Panc1 (cell line): ENCODE measurements around the gene CTNNA1. TPM values are rescaled to one million over a fixed set of nuclear protein-coding genes. Genes with fewer than 3 reads are reported as not detected.

Experiments used
- ATAC-seq: fragments of 200-7000 bp; cut with Tn5 transposase; 2 replicates; pipeline ENCODE4 v1.9.1; 2020; ENCODE audit warnings: mild to moderate bottlenecking, moderate library complexity
- BruUV-seq: library from RNA; stranded (reverse); fragments of 400-500 nt; replicated peaks from 2 replicates; lab custom pipeline; 2021; lab: Mats Ljungman, UMichigan
- CTCF ChIA-PET: fragments of 300-600 bp; sonication (Branson Sonifier 250); formaldehyde crosslinking; loops from one replicate; lab custom pipeline; 2022; ENCODE audit warnings: antibody characterized with exemption; lab: Charles Lee
- POLR2A ChIA-PET: fragments of 300-600 bp; sonication (Branson Sonifier 250); formaldehyde crosslinking; loops from one replicate; lab custom pipeline; 2022; ENCODE audit warnings: antibody characterized with exemption; lab: Charles Lee
- DNase-seq: peaks from one replicate; pipeline ENCODE4 v3.0.0-alpha.2; 2010; ENCODE audit warnings: low read depth, low spot score
- H3K27ac ChIP-seq: 2 replicates; pipeline ENCODE4 v1.5.1; 2011; ENCODE audit warnings: mild to moderate bottlenecking, low read length, inconsistent platforms
- H3K27me3 ChIP-seq: fragments of 200-500 bp; sonication (Bioruptor generic); 2 replicates; pipeline ENCODE4 v1.6.0; 2014; ENCODE audit warnings: low read length, inconsistent platforms; ENCODE audit not compliant: control insufficient read depth, insufficient read depth
- H3K36me3 ChIP-seq: fragments of 200-500 bp; sonication (Bioruptor generic); 2 replicates; pipeline ENCODE4 v1.5.1; 2014; ENCODE audit warnings: inconsistent platforms, mild to moderate bottlenecking, low read length, moderate library complexity; ENCODE audit not compliant: control insufficient read depth, insufficient read depth
- H3K4me1 ChIP-seq: 2 replicates; pipeline ENCODE4 v1.5.1; 2011; ENCODE audit warnings: inconsistent platforms, mild to moderate bottlenecking, low read length, moderate library complexity; ENCODE audit not compliant: control insufficient read depth, insufficient read depth
- H3K4me3 ChIP-seq, 2 experiments: 2 replicates each; pipeline ENCODE4 v1.5.1; 2011 to 2012; ENCODE audit warnings: low read depth in 2 of 2, low read length in 2 of 2, mild to moderate bottlenecking in 2 of 2, inconsistent platforms in 1 of 2, moderate library complexity in 1 of 2
- H3K9me3 ChIP-seq: fragments of 200-500 bp; sonication (Bioruptor generic); 2 replicates; pipeline ENCODE4 v1.5.1; 2014; ENCODE audit warnings: low read depth, mild to moderate bottlenecking, inconsistent platforms, low read length, moderate library complexity; ENCODE audit not compliant: control insufficient read depth, insufficient read depth
- POLR2AphosphoS5 ChIP-seq: IDR thresholded peaks from 2 replicates; pipeline ENCODE4 v1.6.1; 2012; ENCODE audit warnings: mild to moderate bottlenecking, low read depth, low read length, moderate library complexity
- SIN3A ChIP-seq: IDR thresholded peaks from 2 replicates; pipeline ENCODE4 v1.6.1; 2012; ENCODE audit warnings: low read depth, mild to moderate bottlenecking, low read length, moderate library complexity, borderline replicate concordance; ENCODE audit not compliant: insufficient read depth
- TCF7L2 ChIP-seq: IDR thresholded peaks from 2 replicates; pipeline ENCODE4 v1.6.1; 2011; ENCODE audit warnings: mild to moderate bottlenecking, low read depth, low read length, inconsistent platforms
- in situ Hi-C: cut with HindIII; loops from 2 replicates; pipeline ENCODE4 v1.10.0; 2016; ENCODE audit warnings: low sequenced_read_pairs, low pct_unique_long_range_greater_than_20kb
- intact Hi-C: fragments of 100-400 bp; cut with micrococcal nuclease; formaldehyde crosslinking; loops from one replicate; pipeline ENCODE4 v1.10.0; 2022; ENCODE audit not compliant: unreplicated experiment
- total RNA-seq: library from RNA; stranded (reverse); gene quantifications from one replicate; pipeline ENCODE4 v1.2.1, GENCODE V29; 2021; ENCODE audit not compliant: unreplicated experiment
- TF ChIP-seq, protein P1 (sequence below): fragments of 450-650 bp; IDR thresholded peaks from 2 replicates; pipeline ENCODE4 v1.5.1; 2017; ENCODE audit warnings: mild to moderate bottlenecking
- TF ChIP-seq, protein P2 (sequence below), 2 experiments: IDR thresholded peaks; 2 replicates each; pipeline ENCODE4 v1.6.1; 2011 to 2012; ENCODE audit warnings: low read depth in 2 of 2, control low read depth in 1 of 2, low read length in 1 of 2, mild to moderate bottlenecking in 1 of 2, moderate library complexity in 1 of 2; ENCODE audit not compliant: insufficient read depth in 1 of 2

The CTNNA1 gene
- total RNA-seq, 1 experiment from 2014 or later = 298 TPM

DNA sequence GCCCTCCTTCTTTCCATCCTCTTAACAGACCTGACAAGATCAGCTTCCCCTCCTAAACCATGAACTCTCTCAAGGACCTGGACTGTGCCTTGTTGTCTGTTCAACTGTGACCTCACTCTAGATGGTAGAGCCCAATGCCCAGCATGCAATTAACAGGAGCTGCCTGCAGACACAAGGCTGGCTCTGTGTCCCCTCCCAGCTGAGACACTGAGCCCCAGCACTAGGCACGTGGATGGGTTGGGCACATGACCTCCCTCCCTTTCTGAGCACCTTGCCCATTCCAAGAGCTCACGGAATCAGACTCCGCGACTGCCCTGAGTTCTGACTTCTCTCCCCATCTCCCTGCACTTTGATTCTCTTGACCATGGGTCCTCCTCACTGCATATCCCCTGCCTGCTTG is 215.4 kb downstream of the CTNNA1 start:
- in situ Hi-C loops = no loop called here
- no peak overlapping the region for H3K27ac ChIP-seq
- H3K4me1 ChIP-seq = no peaks in the 10 kb centered on the region

DNA sequence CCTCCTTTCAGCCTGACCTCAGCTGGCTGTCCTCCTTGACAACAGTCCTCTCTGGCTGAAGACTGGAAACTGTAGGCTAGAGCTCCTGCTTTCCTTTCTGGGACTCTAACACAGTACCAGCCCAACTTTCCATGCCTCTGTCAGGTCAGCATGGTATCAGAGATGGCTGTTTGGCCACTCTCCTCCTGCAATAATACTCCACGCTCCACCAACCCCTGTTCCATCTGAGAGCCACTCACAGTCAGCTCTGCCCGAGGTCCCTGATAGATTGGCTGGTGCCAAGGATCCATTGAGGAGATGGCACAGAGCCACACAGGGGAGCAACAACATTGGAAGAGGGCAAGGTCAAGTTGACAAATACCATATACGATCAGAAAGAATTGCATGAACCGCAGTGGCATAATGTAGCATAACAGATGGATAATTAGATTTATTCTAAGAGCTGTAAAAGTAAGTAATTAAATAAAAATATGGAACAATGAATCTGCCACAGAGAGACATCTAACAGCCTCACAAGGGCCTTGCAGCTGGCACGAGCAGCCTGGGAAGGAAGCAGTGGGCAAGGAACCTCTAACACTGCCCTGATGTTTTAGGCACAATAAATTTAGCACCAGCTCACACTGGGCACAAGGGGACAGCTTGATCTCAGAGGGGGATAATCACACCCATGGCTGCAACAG is 216.2 kb downstream of the CTNNA1 start:
- H3K27ac ChIP-seq = no peak overlapping the region
- DNase-seq (no peak), ATAC-seq (no peak)
- intact Hi-C loops = no loop called here
- ChIA-PET POLR2A (no interaction called here), CTCF (no interaction called here)
- no TSS peak for BruUV-seq
- no peaks in the 10 kb centered on the region for H3K27me3 ChIP-seq
- no peaks in the 10 kb centered on the region for H3K9me3 ChIP-seq
- no peaks in the 10 kb centered on the region for H3K36me3 ChIP-seq
- no peak overlapping the region for H3K4me3 ChIP-seq
- TF ChIP-seq, protein P1, sequence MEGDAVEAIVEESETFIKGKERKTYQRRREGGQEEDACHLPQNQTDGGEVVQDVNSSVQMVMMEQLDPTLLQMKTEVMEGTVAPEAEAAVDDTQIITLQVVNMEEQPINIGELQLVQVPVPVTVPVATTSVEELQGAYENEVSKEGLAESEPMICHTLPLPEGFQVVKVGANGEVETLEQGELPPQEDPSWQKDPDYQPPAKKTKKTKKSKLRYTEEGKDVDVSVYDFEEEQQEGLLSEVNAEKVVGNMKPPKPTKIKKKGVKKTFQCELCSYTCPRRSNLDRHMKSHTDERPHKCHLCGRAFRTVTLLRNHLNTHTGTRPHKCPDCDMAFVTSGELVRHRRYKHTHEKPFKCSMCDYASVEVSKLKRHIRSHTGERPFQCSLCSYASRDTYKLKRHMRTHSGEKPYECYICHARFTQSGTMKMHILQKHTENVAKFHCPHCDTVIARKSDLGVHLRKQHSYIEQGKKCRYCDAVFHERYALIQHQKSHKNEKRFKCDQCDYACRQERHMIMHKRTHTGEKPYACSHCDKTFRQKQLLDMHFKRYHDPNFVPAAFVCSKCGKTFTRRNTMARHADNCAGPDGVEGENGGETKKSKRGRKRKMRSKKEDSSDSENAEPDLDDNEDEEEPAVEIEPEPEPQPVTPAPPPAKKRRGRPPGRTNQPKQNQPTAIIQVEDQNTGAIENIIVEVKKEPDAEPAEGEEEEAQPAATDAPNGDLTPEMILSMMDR = no peak
- TF ChIP-seq SIN3A (no peak), POLR2AphosphoS5 (no peak), TCF7L2 (no peak)
- TF ChIP-seq, protein P2, sequence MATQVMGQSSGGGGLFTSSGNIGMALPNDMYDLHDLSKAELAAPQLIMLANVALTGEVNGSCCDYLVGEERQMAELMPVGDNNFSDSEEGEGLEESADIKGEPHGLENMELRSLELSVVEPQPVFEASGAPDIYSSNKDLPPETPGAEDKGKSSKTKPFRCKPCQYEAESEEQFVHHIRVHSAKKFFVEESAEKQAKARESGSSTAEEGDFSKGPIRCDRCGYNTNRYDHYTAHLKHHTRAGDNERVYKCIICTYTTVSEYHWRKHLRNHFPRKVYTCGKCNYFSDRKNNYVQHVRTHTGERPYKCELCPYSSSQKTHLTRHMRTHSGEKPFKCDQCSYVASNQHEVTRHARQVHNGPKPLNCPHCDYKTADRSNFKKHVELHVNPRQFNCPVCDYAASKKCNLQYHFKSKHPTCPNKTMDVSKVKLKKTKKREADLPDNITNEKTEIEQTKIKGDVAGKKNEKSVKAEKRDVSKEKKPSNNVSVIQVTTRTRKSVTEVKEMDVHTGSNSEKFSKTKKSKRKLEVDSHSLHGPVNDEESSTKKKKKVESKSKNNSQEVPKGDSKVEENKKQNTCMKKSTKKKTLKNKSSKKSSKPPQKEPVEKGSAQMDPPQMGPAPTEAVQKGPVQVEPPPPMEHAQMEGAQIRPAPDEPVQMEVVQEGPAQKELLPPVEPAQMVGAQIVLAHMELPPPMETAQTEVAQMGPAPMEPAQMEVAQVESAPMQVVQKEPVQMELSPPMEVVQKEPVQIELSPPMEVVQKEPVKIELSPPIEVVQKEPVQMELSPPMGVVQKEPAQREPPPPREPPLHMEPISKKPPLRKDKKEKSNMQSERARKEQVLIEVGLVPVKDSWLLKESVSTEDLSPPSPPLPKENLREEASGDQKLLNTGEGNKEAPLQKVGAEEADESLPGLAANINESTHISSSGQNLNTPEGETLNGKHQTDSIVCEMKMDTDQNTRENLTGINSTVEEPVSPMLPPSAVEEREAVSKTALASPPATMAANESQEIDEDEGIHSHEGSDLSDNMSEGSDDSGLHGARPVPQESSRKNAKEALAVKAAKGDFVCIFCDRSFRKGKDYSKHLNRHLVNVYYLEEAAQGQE (IDR thresholded peaks at IDR 0.05; ENCODE audit: insufficient read depth in 1 of 2, low read depth in 2 of 2, low read length in 1 of 2) = no peak
- in situ Hi-C loops = no loop called here
- no peaks in the 10 kb centered on the region for H3K4me1 ChIP-seq

More for the DNA sequence above, 215.4 kb downstream of the CTNNA1 start:
- Histone ChIP-seq H3K4me3 (no peak overlapping the region), H3K36me3 (no peaks in the 10 kb centered on the region), H3K9me3 (no peaks in the 10 kb centered on the region), H3K27me3 (no peaks in the 10 kb centered on the region)
- BruUV-seq = no TSS peak
- DNase-seq (no peak), ATAC-seq (no peak)
- ChIA-PET POLR2A (no interaction called here), CTCF (no interaction called here)
- TF ChIP-seq TCF7L2 = no peak
- TF ChIP-seq, protein P2 (IDR thresholded peaks at IDR 0.05; ENCODE audit: insufficient read depth in 1 of 2, low read depth in 2 of 2, low read length in 1 of 2) = no peak
- TF ChIP-seq, protein P1 = no peak
- no peak for TF ChIP-seq POLR2AphosphoS5
- TF ChIP-seq SIN3A = no peak
- intact Hi-C loops = no loop called here
